Spleen (tissue), 11 donors: Measurements from ENCODE around the gene POU2F1. TPM values are rescaled to one million over a fixed set of nuclear protein-coding genes. Genes with fewer than 3 reads are reported as not detected.
A peak's percentile ranks its signal among the peaks of the same experiment; 100 is the strongest.

Experiments used
- DNase-seq: peaks from one replicate; pipeline ENCODE4 v3.0.0-alpha.2; 2020
- H3K27ac ChIP-seq, 8 donors: fragments of 200-600 bp; sonication (generic) in 7 of 8; 1 replicate in 4 of 8; 2 replicates in 4 of 8; pipeline versions ENCODE4 v1.5.0 to v1.8.0; 2016 to 2021; ENCODE audit warnings: inconsistent platforms in 4 of 8, mild to moderate bottlenecking in 4 of 8, moderate library complexity in 1 of 8
- H3K27me3 ChIP-seq, 7 donors: fragments of 200-600 bp; sonication (generic) in 6 of 7; replicated peaks in 1 of 7; 1 replicate in 4 of 7; 2 replicates in 3 of 7; pipeline versions ENCODE4 v1.5.0 to v1.8.0; 2016 to 2021; ENCODE audit warnings: inconsistent platforms in 3 of 7, mild to moderate bottlenecking in 1 of 7
- H3K36me3 ChIP-seq, 6 donors: fragments of 200-600 bp; sonication (generic) in 5 of 6; 1 replicate in 4 of 6; 2 replicates in 2 of 6; pipeline versions ENCODE4 v1.5.0 to v1.8.0; 2016 to 2021; ENCODE audit warnings: inconsistent platforms in 2 of 6
- H3K4me1 ChIP-seq, 6 donors: fragments of 200-600 bp; sonication (generic) in 5 of 6; 1 replicate in 3 of 6; 2 replicates in 3 of 6; pipeline versions ENCODE4 v1.5.0 to v1.8.0; 2016 to 2021; ENCODE audit warnings: inconsistent platforms in 3 of 6
- H3K4me3 ChIP-seq, 8 donors: fragments of 200-600 bp; sonication (generic) in 7 of 8; 1 replicate in 4 of 8; 2 replicates in 4 of 8; pipeline versions ENCODE4 v1.5.0 to v1.8.0; 2016 to 2021; ENCODE audit warnings: inconsistent platforms in 4 of 8, mild to moderate bottlenecking in 4 of 8, moderate library complexity in 2 of 8
- H3K9me3 ChIP-seq, 8 donors: fragments of 200-600 bp; sonication (generic) in 7 of 8; 1 replicate in 4 of 8; 2 replicates in 4 of 8; pipeline versions ENCODE4 v1.5.0 to v1.8.0; 2016 to 2021; ENCODE audit warnings: inconsistent platforms in 4 of 8
- POLR2A ChIP-seq, 3 donors: fragments of 450-650 bp; IDR thresholded peaks; one replicate each; pipeline ENCODE4 v1.5.1; 2017; ENCODE audit warnings: antibody characterized with exemption in 3 of 3, mild to moderate bottlenecking in 1 of 3
- POLR2AphosphoS5 ChIP-seq, 3 donors: sonication (generic); formaldehyde crosslinking; IDR thresholded peaks; one replicate each; pipeline ENCODE4 v1.5.1; 2017; ENCODE audit warnings: antibody characterized with exemption in 3 of 3
- WGBS, 5 donors: extraction: QIAGEN DNeasy Blood & Tissue Kit in 3 of 5; methylation state at CpG; one replicate each; pipeline versions ENCODE4 v1.1.5 to v1.1.7; 2013 to 2018; 5-methylcytosine and 5-hydroxymethylcytosine counted together
- intact Hi-C: fragments of 100-400 bp; cut with DNase I; formaldehyde crosslinking; loops from one replicate; pipeline ENCODE4 v1.15.0; 2023; ENCODE audit warnings: low total_unique reads
- polyA plus RNA-seq, 3 donors: library from polyadenylated mRNA; stranded (reverse); fragments of 200-250 nt; gene quantifications; one replicate each; pipeline ENCODE4 v1.2.1, GENCODE V29; 2013
- total RNA-seq, 7 donors: library from RNA; depleted of rRNA in 3 of 7; stranded (reverse); fragments of >200 nt in 3 of 7; fragmentation: NEBNext Ultra II Directional in 4 of 7; extraction: Animal tissue kit (Norgen Biotek cat#: 25700) in 4 of 7; gene quantifications; one replicate each; pipeline versions ENCODE4 v1.1.0 to v1.2.1, GENCODE V29; 2016 to 2021
- TF ChIP-seq, protein P1 (sequence below), 11 experiments: fragments of 200-600 bp in 7 of 11; fragments of 450-650 bp in 4 of 11; sonication (generic) in 4 of 11; IDR thresholded peaks in 8 of 11; conservative IDR thresholded peaks in 3 of 11; 1 replicate in 7 of 11; 2 replicates in 4 of 11; pipeline versions ENCODE4 v1.4.0 to v1.8.0; 2016 to 2021; ENCODE audit warnings: antibody characterized with exemption in 11 of 11, inconsistent platforms in 4 of 11, mild to moderate bottlenecking in 1 of 11
- donor health status: healthy with polysubstance abuse.
- donor health status: DM: no; HTN: no; CAD: no; lungs with moderate emphysema.
- donor health status: DM: no; HTN: no; CAD: no.
- donor health status: Bipolar disorder and iron deficiency.
- donor health status: healthy.
- donor health status: DM: no; HTN: no; CAD: no.
- donor health status: DM: yes; HTN: yes; CAD: no.

Gene POU2F1
- total and polyA plus RNA-seq, 10 donors = 1.8 to 60.3 (median 27.4) TPM

- Histone ChIP-seq H3K9me3 (no peaks in the 10 kb centered on the region), H3K27ac (no peak overlapping the region), H3K27me3 (no peaks in the 10 kb centered on the region), H3K4me1 (peaks cover 0 to 30% (median 16%) of the 10 kb centered on the region in 6 donors), H3K4me3 (no peak overlapping the region), H3K36me3 (peaks cover 0 to 29% (median 3%) of the 10 kb centered on the region in 6 donors)
- DNase-seq = no peak
- 77 to 94% (median 92%) methylated on average over 7 of the region's 7 CpGs for WGBS, 5 donors
- intact Hi-C loops = no loop called here
- peak in 2 of 3 donors; percentile 8 to 27 for TF ChIP-seq POLR2AphosphoS5 (IDR thresholded peaks at IDR 0.05)
- TF ChIP-seq, protein P1, sequence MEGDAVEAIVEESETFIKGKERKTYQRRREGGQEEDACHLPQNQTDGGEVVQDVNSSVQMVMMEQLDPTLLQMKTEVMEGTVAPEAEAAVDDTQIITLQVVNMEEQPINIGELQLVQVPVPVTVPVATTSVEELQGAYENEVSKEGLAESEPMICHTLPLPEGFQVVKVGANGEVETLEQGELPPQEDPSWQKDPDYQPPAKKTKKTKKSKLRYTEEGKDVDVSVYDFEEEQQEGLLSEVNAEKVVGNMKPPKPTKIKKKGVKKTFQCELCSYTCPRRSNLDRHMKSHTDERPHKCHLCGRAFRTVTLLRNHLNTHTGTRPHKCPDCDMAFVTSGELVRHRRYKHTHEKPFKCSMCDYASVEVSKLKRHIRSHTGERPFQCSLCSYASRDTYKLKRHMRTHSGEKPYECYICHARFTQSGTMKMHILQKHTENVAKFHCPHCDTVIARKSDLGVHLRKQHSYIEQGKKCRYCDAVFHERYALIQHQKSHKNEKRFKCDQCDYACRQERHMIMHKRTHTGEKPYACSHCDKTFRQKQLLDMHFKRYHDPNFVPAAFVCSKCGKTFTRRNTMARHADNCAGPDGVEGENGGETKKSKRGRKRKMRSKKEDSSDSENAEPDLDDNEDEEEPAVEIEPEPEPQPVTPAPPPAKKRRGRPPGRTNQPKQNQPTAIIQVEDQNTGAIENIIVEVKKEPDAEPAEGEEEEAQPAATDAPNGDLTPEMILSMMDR (IDR thresholded peaks at IDR 0.05 in 8 of 11, conservative IDR thresholded peaks at IDR 0.05 in 3 of 11) = no peak
- no peak for TF ChIP-seq POLR2A (IDR thresholded peaks at IDR 0.05)
Observed at GRCh38 chr1:167425482-167425881, 204.8 kb downstream of the POU2F1 start.

DNA sequence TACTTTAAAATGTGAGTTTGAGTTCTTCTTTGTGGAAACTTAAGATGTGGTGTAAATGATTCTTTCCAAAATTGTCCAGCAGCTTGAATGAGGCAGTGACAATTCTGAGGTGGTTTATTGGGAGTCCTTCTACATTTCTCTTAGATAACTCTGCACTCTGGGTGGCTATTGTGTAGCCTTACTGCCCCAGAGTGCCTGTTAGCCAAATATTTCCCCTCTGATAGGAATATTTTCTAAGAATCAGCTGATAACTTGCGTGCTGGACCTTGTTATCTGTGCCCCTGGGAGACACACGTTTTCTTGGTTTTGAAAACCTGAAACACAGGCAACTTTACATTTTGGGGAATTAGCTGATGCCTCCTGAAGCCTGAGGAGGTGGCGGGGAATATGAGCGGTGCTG, 206.0 kb downstream of the POU2F1 start:
- Histone ChIP-seq H3K4me3 (no peak overlapping the region), H3K27me3 (no peaks in the 10 kb centered on the region), H3K27ac (no peak overlapping the region), H3K4me1 (peaks cover 0 to 42% (median 28%) of the 10 kb centered on the region in 6 donors), H3K9me3 (no peaks in the 10 kb centered on the region), H3K36me3 (peaks cover 0 to 39% (median 3%) of the 10 kb centered on the region in 6 donors)
- TF ChIP-seq POLR2A (IDR thresholded peaks at IDR 0.05) (no peak), POLR2AphosphoS5 (IDR thresholded peaks at IDR 0.05) (no peak)
- TF ChIP-seq, protein P1 (IDR thresholded peaks at IDR 0.05 in 8 of 11, conservative IDR thresholded peaks at IDR 0.05 in 3 of 11) = no peak
- no peak for DNase-seq
- 91 to 100% (median 96%) methylated on average over 4 of the region's 4 CpGs for WGBS, 5 donors
- intact Hi-C loops = no loop called here

GRCh38 chr1:167427848-167428247, 207.2 kb downstream of the POU2F1 start:
- no peaks in the 10 kb centered on the region for H3K27me3 ChIP-seq
- peaks cover 3 to 53% (median 40%) of the 10 kb centered on the region in 6 donors for H3K4me1 ChIP-seq
- H3K9me3 ChIP-seq = no peaks in the 10 kb centered on the region
- DNase-seq = no peak
- TF ChIP-seq POLR2A (IDR thresholded peaks at IDR 0.05) = no peak
- TF ChIP-seq POLR2AphosphoS5 (IDR thresholded peaks at IDR 0.05) = no peak
- TF ChIP-seq, protein P1 (IDR thresholded peaks at IDR 0.05 in 8 of 11, conservative IDR thresholded peaks at IDR 0.05 in 3 of 11) = no peak
- no peak overlapping the region for H3K4me3 ChIP-seq
- peak overlapping the region in 4 of 8 donors; percentile 65 to 88 (median 76) for H3K27ac ChIP-seq
- WGBS, 5 donors = 79 to 88% (median 85%) methylated on average over 5 of the region's 5 CpGs
- peaks cover 0 to 43% (median 3%) of the 10 kb centered on the region in 6 donors for H3K36me3 ChIP-seq
- intact Hi-C loops = no loop called here

DNA sequence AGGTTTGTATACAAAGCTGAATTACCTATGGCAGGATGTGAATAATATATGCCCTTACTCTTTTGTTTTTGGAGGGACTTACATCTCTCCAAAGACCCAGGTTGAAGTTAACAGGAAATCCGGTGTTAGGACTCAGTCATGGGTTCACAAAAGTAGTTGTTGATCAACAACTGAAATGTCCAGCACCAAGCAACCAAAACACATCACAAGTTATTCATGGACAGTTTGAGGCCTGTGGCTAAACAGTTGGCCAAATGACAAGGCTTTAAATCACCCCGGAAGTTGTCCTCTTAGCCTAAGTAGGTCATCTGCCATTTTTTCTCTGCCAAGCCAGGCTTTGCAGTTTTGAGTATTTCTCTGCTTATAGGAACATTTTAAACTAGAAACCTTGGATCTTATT, 207.7 kb downstream of the POU2F1 start:
- Histone ChIP-seq H3K4me1 (peaks cover 3 to 59% (median 43%) of the 10 kb centered on the region in 6 donors), H3K27me3 (no peaks in the 10 kb centered on the region), H3K27ac (peak overlapping the region in 5 of 8 donors; percentile 65 to 88 (median 77)), H3K36me3 (peaks cover 0 to 45% (median 3%) of the 10 kb centered on the region in 6 donors), H3K9me3 (no peaks in the 10 kb centered on the region), H3K4me3 (no peak overlapping the region)
- no peak for TF ChIP-seq POLR2A (IDR thresholded peaks at IDR 0.05)
- TF ChIP-seq, protein P1 (IDR thresholded peaks at IDR 0.05 in 8 of 11, conservative IDR thresholded peaks at IDR 0.05 in 3 of 11) = no peak
- no peak for TF ChIP-seq POLR2AphosphoS5 (IDR thresholded peaks at IDR 0.05)
- DNase-seq = no peak
- WGBS, 5 donors = 60 to 79% (median 76%) methylated on average over 2 of the region's 2 CpGs
- intact Hi-C loops = no loop called here
